ENCODE measurements around the gene MRPS27.

The MRPS27 gene

DNA sequence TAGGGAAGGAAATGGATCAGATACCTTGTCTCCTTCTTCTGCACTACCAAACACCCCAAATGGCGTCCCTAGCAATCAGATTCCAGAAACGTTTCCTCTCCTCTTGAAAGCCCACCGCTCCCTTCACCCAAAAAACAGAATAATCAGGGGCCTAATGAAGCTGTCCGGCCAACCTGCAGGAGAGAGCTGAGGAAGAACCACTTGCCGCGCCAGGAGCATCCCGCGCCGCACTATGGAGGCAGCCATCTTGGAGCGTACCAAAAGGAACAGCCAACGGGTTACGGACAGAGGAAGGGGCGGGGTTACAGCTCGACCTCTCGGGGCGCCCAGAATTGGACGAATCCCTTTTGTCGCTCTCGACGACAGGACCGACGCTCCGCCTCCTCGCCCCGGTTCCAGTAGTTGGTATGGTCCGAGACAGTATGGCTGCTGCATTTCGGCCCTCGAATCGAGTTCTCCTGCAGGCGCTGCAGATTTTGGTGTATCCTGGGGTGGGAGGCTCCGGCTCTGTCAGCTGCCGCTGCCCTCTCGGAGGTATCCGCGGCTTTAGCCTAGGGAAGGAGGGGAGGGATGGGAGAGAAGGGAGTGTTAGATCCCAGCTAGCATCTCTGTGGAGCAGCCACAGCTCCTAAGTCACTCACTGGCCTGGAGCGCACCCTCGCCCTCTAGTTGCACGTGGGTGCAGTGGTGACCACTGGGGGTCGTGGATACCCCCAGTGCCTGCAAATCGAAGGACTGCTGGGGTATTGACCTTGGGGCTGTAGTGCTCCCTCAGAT lies at the start of gene MRPS27, which contains the start of gene PTCD2:
Gene MRPS27 (minus strand): TSS at position 265 of the 777 bp plus-strand sequence. CDS start 19 bp downstream, at position 246.
Gene PTCD2 (plus strand): TSS at position 398 of the 777 bp plus-strand sequence. CDS start 10 bp downstream, at position 408.
- Mint-ChIP-seq H3K27ac (peak within 1 kb of the TSS; percentile 89), H3K4me1 (ENCODE audit: low read depth) (peaks cover 15% of the 10 kb centered on the region), H3K27me3 (no peaks in the 10 kb centered on the region), H3K36me3 (ENCODE audit: low read depth) (peaks cover 56% of the 10 kb centered on the region), H3K9me3 (no peaks in the 10 kb centered on the region), H3K4me3 (peak within 1 kb of the TSS; percentile 92)
- intact Hi-C loops (cut with micrococcal nuclease), result loop anchor here (1.0 kb wide), 1 partner anchor 12 kb away; no protein-coding TSS in a partner anchor

DNA sequence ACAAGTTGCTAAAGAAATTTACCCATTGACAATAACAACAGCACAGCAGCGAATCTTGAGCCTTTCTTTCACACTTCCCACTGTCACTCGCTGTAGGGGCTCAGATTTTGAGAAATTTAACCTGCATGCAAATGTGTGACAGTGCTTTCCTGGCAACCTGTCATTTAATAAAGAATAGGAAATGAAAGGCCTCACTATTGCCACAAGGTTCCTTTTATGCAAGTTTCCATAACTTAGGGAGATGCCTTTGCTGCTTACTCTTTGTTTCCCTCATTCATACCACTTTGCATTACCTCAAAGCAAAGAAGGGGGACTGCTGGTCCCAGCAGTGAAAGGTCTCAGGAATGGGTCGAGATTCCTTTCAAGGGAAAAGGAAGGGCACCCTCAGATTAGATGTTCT lies 49.7 kb upstream of the MRPS27 start:
- Mint-ChIP-seq H3K27ac (peak overlapping the region; percentile 96), H3K9me3 (no peaks in the 10 kb centered on the region), H3K4me1 (ENCODE audit: low read depth) (peaks cover 95% of the 10 kb centered on the region), H3K27me3 (no peaks in the 10 kb centered on the region), H3K36me3 (ENCODE audit: low read depth) (peaks cover 8% of the 10 kb centered on the region), H3K4me3 (no peak overlapping the region)
- intact Hi-C loops (cut with micrococcal nuclease), result loop anchor here (5.0 to 10.0 kb wide), 3 partner anchors 38 to 585 kb away; partner anchors contain the start of gene FCHO2

DNA sequence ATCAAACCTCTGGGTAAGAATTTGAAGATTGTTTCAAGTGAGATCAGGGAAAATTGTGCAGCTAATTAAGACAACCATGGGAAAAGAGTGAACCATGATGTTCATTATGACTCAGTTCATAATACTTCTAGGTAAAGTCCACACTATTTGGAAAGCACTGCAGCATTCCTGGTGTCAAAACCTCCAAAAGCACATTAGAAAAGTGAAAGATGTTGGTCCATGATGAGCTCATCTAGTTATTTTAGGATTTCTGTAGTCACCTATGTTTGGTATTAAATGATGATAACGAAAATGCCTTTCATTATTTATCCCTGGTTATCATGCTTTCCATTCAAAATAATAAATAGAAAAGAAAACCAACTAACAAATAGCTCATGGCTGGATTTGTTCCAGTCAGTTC lies 49.3 kb upstream of the MRPS27 start:
- no peak overlapping the region for H3K4me3 Mint-ChIP-seq
- peak overlapping the region; percentile 96 for H3K27ac Mint-ChIP-seq
- intact Hi-C loops (cut with micrococcal nuclease), result loop anchor here (5.0 kb wide), 2 partner anchors 38 to 98 kb away; no protein-coding TSS in a partner anchor
- H3K27me3 Mint-ChIP-seq, result no peaks in the 10 kb centered on the region
- H3K4me1 Mint-ChIP-seq (ENCODE audit: low read depth), result peaks cover 95% of the 10 kb centered on the region
- H3K9me3 Mint-ChIP-seq, result no peaks in the 10 kb centered on the region
- H3K36me3 Mint-ChIP-seq (ENCODE audit: low read depth), result peaks cover 8% of the 10 kb centered on the region

DNA sequence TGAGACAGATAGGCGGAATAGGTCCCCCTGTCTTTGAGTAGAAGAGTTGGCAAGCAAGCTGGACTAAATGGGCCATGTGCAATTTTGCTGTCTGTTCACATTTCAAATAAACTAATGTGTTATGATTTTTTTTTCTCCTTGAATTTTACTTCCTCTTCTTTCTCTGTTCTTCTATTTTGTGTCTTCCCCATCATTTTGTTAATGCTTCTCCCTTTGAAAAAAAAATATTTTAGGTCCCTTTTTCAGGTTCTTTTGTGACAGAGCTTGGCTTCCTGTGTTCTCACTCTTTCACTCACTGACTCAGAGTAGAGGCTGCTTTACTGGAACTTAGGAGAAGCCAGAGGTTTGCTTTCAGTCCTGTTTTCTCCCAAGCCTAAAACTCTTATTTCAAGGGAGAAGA lies 48.2 kb upstream of the MRPS27 start:
- Mint-ChIP-seq H3K36me3 (ENCODE audit: low read depth) (peaks cover 9% of the 10 kb centered on the region), H3K4me1 (ENCODE audit: low read depth) (peaks cover 95% of the 10 kb centered on the region), H3K9me3 (no peaks in the 10 kb centered on the region), H3K27ac (peak overlapping the region; percentile 96), H3K27me3 (no peaks in the 10 kb centered on the region), H3K4me3 (no peak overlapping the region)
- intact Hi-C loops (cut with micrococcal nuclease), result loop anchor here (5.0 kb wide), 2 partner anchors 39 to 99 kb away; no protein-coding TSS in a partner anchor

GRCh38 chr5:72366324-72366976 lies 46.4 kb upstream of the MRPS27 start:
- H3K27ac Mint-ChIP-seq, result peak overlapping the region; percentile 96
- H3K4me1 Mint-ChIP-seq (ENCODE audit: low read depth), result peaks cover 80% of the 10 kb centered on the region
- no peak overlapping the region for H3K4me3 Mint-ChIP-seq
- H3K9me3 Mint-ChIP-seq, result peaks cover 14% of the 10 kb centered on the region
- intact Hi-C loops (cut with micrococcal nuclease), result loop anchor here (1.0 to 5.0 kb wide), 3 partner anchors 41 to 158 kb away; no protein-coding TSS in a partner anchor
- H3K36me3 Mint-ChIP-seq (ENCODE audit: low read depth), result peaks cover 27% of the 10 kb centered on the region
- H3K27me3 Mint-ChIP-seq, result no peaks in the 10 kb centered on the region

DNA sequence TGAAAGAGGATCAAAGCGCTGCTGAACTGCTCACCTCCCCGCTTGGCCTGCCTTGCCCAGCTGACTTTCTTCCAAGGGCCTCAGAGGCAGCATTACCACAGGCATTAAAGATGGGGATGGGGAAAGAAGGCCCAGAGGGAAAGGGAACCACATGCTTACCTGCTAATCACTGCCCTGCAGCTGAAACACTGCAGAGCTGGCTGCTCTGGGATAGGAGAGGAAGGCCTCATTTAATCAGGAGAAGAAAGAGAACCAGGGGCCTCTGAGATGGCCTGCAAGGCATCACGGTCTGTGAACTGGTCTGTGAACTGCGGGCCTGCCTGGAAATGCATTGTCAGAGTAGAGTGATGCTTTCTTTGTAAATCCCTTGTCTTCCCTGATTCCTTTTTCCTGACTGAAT lies 44.9 kb upstream of the MRPS27 start:
- intact Hi-C loops (cut with micrococcal nuclease), result loop anchor here (5.0 kb wide), 2 partner anchors 42 to 102 kb away; no protein-coding TSS in a partner anchor
- Mint-ChIP-seq H3K4me3 (no peak overlapping the region), H3K27ac (peak overlapping the region; percentile 52), H3K27me3 (no peaks in the 10 kb centered on the region), H3K9me3 (peaks cover 17% of the 10 kb centered on the region), H3K4me1 (ENCODE audit: low read depth) (peaks cover 67% of the 10 kb centered on the region), H3K36me3 (ENCODE audit: low read depth) (peaks cover 29% of the 10 kb centered on the region)

GRCh38 chr5:72364171-72364570 lies 44.1 kb upstream of the MRPS27 start:
- Mint-ChIP-seq H3K36me3 (ENCODE audit: low read depth) (peaks cover 37% of the 10 kb centered on the region), H3K27ac (peak overlapping the region; percentile 52), H3K9me3 (peaks cover 17% of the 10 kb centered on the region), H3K4me1 (ENCODE audit: low read depth) (peaks cover 67% of the 10 kb centered on the region), H3K4me3 (no peak overlapping the region), H3K27me3 (no peaks in the 10 kb centered on the region)
- intact Hi-C loops (cut with micrococcal nuclease), result no loop called here

DNA sequence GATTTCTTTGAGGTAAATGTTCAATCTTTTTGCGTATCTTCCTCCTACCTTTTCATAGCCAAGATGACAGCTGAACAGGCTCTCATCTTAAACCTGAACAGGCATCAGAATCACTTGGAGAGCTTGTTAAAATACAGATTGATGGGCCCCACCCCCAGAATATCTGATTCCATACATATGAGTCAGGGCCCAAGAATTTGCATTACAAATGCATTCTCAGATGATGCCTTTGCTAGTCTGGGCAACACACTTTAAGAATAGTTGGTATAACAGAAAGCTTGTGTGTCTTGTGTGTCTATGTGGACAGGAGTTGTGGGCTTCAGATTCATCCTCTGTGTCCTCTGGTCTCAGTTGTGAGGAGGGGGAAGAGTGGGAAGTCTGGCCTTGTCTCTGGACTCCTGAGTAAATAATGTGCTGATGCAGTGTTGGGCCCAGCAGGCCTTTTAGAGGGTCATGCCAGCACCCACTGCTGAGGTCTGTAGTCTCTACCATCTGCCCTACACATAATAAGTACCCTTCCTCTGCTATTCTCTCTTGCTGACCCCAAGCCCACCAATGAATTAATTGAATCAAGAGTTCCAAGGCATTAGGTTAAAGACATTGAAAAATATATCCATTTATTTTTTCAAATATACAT lies 43.2 kb upstream of the MRPS27 start:
- Mint-ChIP-seq H3K27me3 (no peaks in the 10 kb centered on the region), H3K27ac (peak overlapping the region; percentile 52), H3K4me3 (no peak overlapping the region), H3K4me1 (ENCODE audit: low read depth) (peaks cover 63% of the 10 kb centered on the region), H3K36me3 (ENCODE audit: low read depth) (peaks cover 41% of the 10 kb centered on the region), H3K9me3 (peaks cover 17% of the 10 kb centered on the region)
- intact Hi-C loops (cut with micrococcal nuclease), result no loop called here

DNA sequence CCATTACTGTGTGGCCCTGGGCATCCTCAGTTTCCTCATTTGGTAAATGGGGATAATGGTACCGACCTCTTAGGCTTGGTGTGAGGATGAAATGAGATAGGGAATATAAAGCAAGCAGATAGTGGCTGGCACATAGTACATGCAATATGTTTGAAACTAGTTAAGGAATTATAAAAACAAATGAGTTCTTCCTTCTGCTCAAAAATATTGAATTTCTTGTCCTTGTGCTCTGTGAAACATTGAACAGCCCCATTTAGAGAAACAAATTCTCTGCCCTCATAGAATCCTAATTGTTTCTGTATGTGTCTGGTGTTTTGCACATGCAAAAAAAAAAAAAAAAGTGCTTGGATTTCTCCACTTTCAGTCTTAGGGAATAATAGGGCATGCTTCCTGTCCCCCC lies 39.8 kb upstream of the MRPS27 start:
- peaks cover 17% of the 10 kb centered on the region for H3K9me3 Mint-ChIP-seq
- H3K4me3 Mint-ChIP-seq, result no peak overlapping the region
- peaks cover 42% of the 10 kb centered on the region for H3K4me1 Mint-ChIP-seq (ENCODE audit: low read depth)
- peak overlapping the region; percentile 47 for H3K27ac Mint-ChIP-seq
- H3K36me3 Mint-ChIP-seq (ENCODE audit: low read depth), result peaks cover 45% of the 10 kb centered on the region
- no peaks in the 10 kb centered on the region for H3K27me3 Mint-ChIP-seq
- intact Hi-C loops (cut with micrococcal nuclease), result loop anchor here (10.0 kb wide), 2 partner anchors 255 to 455 kb away; partner anchors contain the start of gene TNPO1

GRCh38 chr5:72358925-72359324 lies 38.9 kb upstream of the MRPS27 start:
- Mint-ChIP-seq H3K27ac (peak overlapping the region; percentile 47), H3K27me3 (no peaks in the 10 kb centered on the region), H3K9me3 (peaks cover 17% of the 10 kb centered on the region), H3K4me1 (ENCODE audit: low read depth) (peaks cover 32% of the 10 kb centered on the region), H3K4me3 (no peak overlapping the region), H3K36me3 (ENCODE audit: low read depth) (peaks cover 45% of the 10 kb centered on the region)
- intact Hi-C loops (cut with micrococcal nuclease), result loop anchor here (10.0 kb wide), 2 partner anchors 256 to 456 kb away; partner anchors contain the start of gene TNPO1

DNA sequence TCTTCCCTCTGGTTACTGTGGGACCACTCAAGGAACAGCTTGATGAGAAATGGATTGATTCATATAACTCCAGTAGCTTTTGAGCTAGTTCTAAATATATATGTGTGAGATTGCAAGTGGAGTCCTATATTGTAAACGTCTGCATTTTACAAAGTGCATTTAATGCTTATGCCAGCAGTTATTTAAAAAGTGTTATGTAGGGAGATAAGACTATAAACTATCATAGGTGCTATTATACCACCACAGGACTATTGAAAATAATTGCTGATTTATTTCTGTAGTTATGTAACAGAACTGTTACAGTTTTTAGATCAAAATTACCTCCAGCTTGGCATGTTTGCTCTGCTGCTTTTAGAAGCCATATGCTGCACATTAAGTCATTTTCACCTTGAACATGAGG lies 36.3 kb upstream of the MRPS27 start:
- H3K9me3 Mint-ChIP-seq, result peaks cover 5% of the 10 kb centered on the region
- H3K4me3 Mint-ChIP-seq, result no peak overlapping the region
- H3K27ac Mint-ChIP-seq, result no peak overlapping the region
- peaks cover 38% of the 10 kb centered on the region for H3K4me1 Mint-ChIP-seq (ENCODE audit: low read depth)
- H3K36me3 Mint-ChIP-seq (ENCODE audit: low read depth), result peaks cover 26% of the 10 kb centered on the region
- no peaks in the 10 kb centered on the region for H3K27me3 Mint-ChIP-seq
- intact Hi-C loops (cut with micrococcal nuclease), result loop anchor here (10.0 kb wide), 2 partner anchors 258 to 458 kb away; partner anchors contain the start of gene TNPO1

- intact Hi-C loops (cut with micrococcal nuclease), result loop anchor here (10.0 kb wide), 2 partner anchors 259 to 459 kb away; partner anchors contain the start of gene TNPO1
- Mint-ChIP-seq H3K9me3 (peaks cover 7% of the 10 kb centered on the region), H3K27ac (no peak overlapping the region), H3K27me3 (no peaks in the 10 kb centered on the region), H3K36me3 (ENCODE audit: low read depth) (peaks cover 22% of the 10 kb centered on the region), H3K4me1 (ENCODE audit: low read depth) (peaks cover 40% of the 10 kb centered on the region), H3K4me3 (no peak overlapping the region)
These were observed 35.8 kb upstream of the MRPS27 start for GRCh38 chr5:72355706-72356299.

DNA sequence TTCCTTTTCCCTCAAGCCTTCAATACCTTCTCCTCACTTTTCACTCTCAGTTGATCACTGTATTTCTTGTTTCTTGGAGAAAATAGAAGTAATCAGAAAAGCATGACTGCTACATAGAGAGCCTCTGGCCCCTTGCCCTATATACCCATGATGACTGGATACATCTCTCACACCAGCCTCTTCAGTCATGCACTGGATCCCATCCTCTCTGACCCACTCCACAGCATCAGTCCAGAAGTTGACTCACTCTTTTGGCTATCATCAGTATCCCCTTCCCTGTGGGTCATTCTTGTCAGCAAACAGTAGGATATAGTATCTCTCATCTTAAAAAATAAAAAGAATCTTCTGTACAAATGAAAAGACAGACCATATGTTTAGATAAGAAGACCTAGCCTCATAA lies 33.0 kb upstream of the MRPS27 start:
- H3K4me1 Mint-ChIP-seq (ENCODE audit: low read depth), result peaks cover 39% of the 10 kb centered on the region
- H3K36me3 Mint-ChIP-seq (ENCODE audit: low read depth), result peaks cover 2% of the 10 kb centered on the region
- no peaks in the 10 kb centered on the region for H3K27me3 Mint-ChIP-seq
- peaks cover 7% of the 10 kb centered on the region for H3K9me3 Mint-ChIP-seq
- intact Hi-C loops (cut with micrococcal nuclease), result loop anchor here (10.0 kb wide), 2 partner anchors 262 to 462 kb away; partner anchors contain the start of gene TNPO1
- no peak overlapping the region for H3K27ac Mint-ChIP-seq
- no peak overlapping the region for H3K4me3 Mint-ChIP-seq
